ENCODE measurements around the gene FGG.
A peak's percentile ranks its signal among the peaks of the same experiment; 100 is the strongest.

Gene FGG

DNA sequence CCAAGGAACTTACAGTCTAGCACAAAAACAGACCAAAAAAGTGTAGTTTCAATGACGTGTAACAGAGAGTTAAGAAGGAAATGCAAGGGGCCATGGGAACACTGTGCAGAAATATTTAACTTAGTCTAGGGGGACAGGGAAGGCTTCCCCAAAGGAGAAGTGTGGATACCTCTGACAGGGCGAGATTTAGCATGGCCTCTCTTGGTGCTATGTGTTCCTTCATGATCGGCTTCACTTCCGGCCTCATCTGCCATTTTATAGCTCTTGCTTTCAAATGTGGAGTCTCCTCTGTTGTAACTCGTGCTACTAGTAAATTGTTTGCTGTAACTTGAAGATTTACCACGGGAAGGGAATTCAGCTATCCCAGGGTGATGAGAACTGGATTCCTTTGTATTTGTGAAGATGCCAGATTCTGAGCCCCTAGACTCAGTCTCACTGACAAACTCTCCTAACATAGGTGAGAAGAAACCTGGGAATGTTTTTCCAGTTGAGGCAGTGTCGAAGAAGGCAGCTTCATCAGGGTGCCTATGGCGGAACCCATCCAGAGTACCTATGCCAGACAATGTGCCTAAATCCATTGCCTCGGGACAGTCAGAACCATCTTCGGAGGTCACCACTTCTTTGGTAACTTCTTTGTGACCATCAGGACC, 27.0 kb downstream of the FGG start:
- FAIRE-seq = no peak

DNA sequence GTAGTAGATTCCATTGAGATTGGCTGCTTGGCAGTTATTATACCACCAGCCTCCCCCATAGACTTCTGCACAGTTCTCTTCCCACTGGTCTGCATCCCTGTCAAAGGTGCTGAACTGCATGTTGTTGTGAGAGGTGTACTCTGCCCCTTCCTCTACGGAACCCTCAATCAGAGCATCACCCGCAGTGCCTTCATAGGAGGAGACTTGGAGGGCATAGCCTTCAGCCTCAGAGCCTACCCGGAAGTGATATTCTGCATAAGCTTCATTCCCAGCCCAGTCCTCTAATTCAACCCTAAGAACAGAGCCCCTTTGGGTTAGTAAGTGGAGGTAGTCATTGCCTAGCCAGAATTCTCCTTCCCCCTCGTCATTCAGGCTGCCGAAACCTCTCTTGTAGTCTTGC, 28.2 kb downstream of the FGG start:
- no peak for FAIRE-seq

DNA sequence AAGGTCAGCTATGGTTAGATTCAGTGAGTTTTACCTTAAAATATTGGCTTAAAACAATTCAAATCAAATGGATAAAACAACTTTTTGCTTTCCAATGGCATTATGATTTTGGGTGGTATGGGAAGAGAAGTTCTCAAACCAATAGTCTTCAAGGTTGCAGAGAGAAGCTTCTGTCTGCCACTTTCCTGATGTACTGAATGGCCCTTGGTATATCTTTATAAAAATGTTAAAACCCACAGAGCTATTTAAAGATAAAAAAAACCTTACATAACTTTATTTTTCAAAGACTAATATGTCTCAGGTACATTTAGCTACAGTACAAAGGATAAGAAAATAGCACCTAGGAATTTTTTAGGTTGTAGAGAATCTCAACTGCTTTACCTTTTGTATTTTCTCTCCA, 28.8 kb downstream of the FGG start:
- FAIRE-seq = no peak

DNA sequence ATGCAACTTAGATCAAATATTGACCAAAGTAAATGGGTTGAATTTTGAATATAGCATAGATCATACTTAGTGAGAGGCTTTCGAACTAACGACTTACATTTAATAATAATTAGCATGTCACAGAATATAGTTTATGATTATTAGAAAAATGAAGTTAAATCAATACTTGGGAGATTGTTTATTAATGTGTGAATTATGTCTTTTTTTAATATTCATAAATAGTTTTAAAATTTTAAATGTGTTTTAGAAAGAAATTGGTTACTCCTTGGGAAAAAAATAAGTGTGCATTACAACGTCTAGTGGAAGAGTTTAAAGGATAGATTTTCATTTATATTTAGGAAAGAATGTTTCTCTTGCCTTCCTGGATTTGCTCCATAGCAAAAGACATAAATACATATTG, 29.2 kb downstream of the FGG start:
- peak; percentile 69 for FAIRE-seq

DNA sequence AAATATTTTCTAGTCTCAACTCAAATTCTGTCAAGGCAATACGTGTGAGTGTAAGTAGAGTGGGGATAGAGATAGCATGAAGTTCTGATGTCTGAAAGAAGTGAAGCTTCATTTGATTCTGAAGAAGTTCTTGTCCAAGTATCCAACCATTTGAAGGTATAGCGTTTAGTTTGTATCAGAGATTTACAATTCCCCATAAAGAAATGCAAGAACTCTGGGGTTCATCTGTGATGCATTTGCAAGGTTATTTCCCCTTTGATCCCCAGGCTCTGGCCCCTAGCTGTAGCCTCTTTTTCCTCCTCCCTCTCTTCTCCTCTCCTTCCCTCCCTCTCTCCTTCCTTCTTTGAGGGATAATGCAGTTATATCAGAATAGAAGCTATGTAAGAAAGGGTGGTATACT, 29.7 kb downstream of the FGG start:
- FAIRE-seq = no peak

DNA sequence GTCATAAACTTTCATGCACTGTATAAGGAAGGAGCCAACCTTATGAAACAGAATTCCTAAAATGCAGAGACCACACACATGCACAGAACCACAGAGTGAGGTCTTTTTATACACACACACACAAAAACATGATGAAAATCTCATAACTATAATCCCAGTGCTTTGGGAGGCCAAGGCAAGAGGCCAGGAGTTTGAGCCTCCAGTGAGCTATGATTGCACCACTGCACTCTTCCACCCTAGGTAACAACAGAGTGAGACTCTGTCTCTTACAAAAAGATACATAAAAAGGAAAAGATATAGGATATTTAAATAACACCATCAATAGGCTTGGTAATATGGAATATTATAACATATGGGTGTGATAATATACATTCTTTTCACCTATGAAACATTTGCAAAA, 32.5 kb downstream of the FGG start:
- FAIRE-seq = no peak

DNA sequence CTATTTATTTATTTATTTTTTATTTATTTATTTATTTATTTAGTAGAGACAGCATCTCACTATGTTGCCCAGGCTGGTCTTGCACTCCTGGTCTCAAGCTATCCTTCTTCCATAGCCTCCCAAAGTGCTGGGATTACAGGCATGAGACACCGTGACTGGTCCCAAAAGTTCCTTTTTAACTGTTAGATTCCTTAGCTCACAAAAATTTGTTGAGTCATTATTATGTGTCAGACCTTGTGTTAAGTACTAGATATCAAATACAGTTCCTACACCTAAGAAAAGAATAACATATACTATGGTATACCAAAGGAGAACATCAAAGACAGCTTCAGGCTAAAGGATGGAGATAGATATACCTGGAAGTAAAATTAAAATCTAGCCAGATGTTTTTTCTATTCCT, 33.5 kb downstream of the FGG start:
- no peak for FAIRE-seq

DNA sequence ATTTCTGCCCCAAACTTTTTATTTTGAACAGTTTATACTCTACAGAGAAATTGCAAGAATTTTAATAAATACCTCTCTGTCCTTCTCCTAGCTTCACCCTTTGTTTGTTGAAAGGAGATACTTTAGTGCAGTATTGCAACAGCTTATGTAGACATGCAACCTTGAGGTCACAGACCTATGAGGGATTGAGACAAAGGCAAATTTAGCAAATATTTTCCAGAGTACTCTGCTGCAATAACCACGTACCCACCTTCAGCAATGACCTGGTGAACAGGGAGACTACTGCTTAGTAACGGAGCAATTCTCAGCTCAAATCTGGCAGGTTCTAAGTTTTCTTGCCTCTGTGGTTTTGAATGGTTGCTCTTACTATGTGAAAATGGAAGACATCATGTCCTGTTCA, 35.1 kb downstream of the FGG start:
- FAIRE-seq = no peak

DNA sequence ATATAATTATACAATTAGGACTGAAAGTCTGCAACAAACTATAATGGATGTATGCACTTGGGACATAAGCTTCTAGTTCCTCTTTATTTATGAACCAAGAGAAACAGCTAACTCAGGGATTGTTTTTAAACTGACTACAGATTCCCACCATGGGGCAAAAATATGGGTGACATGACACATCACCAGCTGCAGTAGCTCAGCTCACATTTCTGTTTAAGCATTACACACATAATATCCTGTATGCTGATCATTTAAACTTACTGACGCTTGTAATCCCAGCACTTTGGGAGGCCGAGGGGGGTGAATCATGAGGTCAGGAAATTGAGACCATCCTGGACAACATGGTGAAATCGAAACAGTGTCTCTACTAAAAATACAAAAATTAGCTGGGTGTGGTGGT, 38.1 kb downstream of the FGG start:
- FAIRE-seq = no peak

DNA sequence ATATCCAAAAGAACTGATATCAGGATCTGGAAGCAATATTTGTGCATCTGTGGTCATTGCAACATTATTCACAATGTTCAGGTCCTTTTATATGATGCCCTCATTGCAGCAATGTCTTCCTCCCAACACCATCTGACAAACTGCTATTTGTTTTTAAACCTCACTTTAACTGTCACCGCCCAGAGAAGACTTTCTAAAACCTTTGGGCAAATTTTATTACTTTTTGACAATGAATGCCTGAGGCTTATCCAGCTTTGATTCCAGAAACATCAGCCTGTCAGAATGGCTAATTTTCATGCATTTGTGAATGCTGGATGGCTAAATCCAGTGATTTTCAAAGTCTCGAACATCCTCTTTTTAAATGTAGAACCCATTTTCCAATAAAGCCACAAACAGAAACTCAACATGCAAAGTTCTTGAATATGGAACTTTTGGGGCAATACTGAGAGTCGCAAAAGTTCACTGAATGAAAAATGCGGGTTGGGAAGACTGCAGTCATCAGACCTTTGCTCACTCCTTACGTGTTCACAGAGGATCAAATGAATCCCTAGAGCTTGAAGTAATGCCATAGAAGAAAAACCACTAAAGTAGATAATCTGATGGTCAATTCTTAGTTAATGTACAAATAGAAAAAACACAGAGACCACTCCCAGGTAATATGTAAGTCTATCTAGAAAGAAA, 39.1 kb downstream of the FGG start:
- no peak for FAIRE-seq

DNA sequence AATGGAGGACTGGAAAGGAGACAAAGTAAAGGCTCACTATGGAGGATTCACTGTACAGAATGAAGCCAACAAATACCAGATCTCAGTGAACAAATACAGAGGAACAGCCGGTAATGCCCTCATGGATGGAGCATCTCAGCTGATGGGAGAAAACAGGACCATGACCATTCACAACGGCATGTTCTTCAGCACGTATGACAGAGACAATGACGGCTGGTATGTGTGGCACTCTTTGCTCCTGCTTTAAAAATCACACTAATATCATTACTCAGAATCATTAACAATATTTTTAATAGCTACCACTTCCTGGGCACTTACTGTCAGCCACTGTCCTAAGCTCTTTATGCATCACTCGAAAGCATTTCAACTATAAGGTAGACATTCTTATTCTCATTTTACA, 42.9 kb downstream of the FGG start:
- no peak for FAIRE-seq

DNA sequence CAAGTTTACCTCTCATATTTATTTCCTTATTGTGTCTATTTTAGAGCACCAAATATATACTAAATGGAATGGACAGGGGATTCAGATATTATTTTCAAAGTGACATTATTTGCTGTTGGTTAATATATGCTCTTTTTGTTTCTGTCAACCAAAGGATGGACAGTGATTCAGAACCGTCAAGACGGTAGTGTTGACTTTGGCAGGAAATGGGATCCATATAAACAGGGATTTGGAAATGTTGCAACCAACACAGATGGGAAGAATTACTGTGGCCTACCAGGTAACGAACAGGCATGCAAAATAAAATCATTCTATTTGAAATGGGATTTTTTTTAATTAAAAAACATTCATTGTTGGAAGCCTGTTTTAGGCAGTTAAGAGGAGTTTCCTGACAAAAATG, 43.4 kb downstream of the FGG start:
- no peak for FAIRE-seq

DNA sequence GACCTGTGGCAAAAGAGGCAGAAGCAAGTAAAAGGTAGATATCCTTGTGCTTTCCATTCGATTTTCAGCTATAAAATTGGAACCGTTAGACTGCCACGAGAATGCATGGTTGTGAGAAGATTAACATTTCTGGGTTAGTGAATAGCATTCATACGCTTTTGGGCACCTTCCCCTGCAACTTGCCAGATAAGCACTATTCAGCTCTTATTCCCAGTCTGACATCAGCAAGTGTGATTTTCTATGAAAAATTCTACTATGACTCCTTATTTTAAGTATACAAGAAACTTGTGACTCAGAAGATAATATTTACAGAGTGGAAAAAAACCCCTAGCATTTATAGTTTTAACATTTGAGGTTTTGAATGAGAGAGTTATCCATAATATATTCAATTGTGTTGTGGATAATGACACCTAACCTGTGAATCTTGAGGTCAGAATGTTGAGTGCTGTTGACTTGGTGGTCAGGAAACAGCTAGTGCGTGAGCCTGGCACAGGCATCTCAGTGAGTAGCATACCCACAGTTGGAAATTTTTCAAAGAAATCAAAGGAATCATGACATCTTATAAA, 45.7 kb downstream of the FGG start:
- FAIRE-seq = no peak

DNA sequence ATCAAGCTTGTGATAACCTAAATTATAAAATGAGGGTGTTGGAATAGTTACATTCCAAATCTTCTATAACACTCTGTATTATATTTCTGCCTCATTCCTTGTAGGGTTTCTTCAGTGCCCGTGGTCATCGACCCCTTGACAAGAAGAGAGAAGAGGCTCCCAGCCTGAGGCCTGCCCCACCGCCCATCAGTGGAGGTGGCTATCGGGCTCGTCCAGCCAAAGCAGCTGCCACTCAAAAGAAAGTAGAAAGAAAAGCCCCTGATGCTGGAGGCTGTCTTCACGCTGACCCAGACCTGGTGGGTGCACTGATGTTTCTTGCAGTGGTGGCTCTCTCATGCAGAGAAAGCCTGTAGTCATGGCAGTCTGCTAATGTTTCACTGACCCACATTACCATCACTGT, 46.8 kb downstream of the FGG start:
- no peak for FAIRE-seq

DNA sequence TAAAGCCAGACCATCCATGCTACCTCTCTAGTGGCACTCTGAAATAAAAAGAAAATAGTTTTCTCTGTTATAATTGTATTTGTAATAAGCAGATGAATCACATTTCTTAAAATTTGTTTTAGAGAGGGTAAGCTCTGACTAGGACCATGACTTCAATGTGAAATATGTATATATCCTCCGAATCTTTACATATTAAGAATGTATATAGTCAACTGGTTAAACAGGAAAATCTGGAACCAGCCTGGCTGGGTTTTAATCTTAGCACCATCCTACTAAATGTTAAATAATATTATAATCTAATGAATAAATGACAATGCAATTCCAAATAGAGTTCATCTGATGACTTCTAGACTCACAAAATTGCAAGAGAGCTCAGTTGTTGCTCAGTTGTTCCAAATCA, 48.1 kb downstream of the FGG start:
- no peak for FAIRE-seq

DNA sequence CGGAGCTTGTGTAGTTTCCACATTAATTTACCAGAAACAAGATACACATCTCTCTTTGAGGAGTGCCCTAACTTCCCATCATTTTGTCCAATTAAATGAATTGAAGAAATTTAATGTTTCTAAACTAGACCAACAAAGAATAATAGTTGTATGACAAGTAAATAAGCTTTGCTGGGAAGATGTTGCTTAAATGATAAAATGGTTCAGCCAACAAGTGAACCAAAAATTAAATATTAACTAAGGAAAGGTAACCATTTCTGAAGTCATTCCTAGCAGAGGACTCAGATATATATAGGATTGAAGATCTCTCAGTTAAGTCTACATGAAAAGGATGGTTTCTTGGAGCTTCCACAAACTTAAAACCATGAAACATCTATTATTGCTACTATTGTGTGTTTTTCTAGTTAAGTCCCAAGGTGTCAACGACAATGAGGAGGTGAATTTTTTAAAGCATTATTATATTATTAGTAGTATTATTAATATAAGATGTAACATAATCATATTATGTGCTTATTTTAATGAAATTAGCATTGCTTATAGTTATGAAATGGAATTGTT, 49.7 kb downstream of the FGG start, which contains the start of gene FGB:
Gene FGB, plus strand, starts transcription at position 315 of the 558 bp plus-strand sequence. Its CDS starts 8 bp downstream, at position 323.
- no peak for FAIRE-seq

DNA sequence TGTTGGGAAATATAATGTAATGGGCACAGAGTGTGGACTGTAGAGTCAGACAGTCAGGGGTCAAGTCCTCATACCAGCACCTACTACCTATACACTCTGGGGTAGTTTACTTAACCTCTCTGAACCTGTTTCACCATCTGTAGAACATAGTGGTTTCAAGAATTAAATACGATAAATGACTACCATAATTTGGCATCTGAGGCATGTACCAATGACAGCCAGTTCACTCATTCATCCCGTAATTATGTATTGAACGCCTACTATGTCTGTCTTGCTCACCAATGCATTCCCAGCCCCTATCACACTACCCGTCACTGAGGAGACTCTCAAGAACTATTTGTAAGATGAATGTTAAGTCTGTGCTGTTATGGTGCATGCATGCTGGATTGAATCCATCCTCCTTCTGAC, 51.6 kb downstream of the FGG start:
- FAIRE-seq = no peak

DNA sequence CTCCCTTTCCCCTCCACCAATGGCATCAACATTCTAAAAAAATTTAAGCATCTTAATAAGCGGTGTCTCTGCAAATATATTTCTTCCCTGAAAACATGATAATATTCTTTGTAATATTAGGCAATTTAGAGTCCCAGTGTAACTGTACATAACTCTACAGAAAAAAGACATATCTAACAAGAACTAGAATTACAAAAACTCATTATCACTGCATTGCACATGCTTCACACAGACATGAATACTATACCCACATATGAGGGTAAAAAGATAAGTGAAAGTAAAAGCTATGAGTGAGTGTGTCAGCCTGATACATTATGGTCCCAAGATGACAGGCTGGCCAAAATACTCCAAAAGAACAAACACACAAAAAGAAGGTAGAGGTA, 52.0 kb downstream of the FGG start:
- no peak for FAIRE-seq

DNA sequence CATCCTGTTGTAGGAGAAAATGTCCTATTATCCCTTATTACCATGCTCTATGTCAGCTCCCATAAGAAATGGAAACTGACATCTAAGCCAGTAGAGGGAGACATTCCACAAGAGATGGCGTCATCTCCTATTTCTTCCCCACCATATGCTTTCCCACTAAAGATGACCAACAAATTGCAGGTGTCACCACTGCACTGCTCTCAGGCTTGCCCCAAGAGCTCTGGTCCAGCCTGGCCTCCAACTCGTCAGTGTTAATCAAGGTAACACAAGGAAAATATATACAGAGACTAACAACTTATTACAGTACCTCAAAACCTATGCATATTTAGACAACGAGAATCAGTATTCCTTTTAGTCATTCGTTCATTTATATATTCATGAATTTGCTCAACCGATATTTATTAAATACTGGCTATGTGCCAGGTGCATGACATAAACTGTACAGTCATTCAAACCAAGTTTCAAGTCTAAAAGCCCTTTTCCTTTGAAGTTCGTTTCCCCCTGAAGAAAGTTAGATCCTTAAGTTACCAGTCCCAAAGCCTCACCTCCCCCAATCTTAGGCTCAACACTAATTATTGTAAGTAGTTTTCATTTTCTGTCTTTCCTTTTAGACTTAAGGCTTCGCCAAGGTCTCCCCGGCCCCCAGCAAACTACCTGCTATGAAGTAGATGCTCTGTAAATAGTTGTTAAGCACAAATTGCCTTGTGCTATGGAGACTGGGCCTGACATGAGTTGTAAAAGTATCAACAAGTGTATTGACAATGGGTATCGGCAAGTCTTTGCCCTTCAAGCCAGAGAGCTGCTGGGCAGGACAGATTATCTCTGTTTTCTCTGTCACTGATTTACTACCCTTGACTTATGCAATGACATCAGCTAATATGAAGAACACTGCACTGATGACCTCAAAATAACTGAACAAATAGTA, 52.7 kb downstream of the FGG start:
- FAIRE-seq = no peak

DNA sequence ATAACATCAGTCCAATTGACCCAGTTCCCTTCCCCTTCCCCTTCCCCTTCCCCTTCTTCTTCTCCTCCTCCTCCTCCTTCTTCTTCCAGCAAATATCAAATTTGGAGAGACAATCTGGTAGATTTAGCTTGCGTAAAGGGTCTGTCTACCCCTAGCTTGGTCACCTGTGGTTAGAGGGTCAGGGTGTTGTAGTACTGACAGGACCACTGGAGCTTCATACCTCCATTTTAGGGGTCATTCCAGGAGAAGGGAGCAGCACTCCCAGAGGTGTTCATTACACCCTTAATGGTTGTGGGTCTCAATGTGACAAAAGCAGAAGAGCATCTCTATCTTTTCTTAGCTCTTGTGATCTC, 53.3 kb downstream of the FGG start:
- no peak for FAIRE-seq
